Esophagus mucosa (tissue), 1 donor: ENCODE data around the gene RCAN1. TPM values are rescaled to one million over a fixed set of nuclear protein-coding genes. Genes with fewer than 3 reads are reported as not detected.

Experiments used
- ATAC-seq: fragments of 200-7000 bp; cut with Tn5 transposase; one replicate; pipeline ENCODE4 v1.9.1; 2020
- total RNA-seq: library from RNA; stranded (reverse); gene quantifications from one replicate; pipeline ENCODE4 v1.2.4, GENCODE V29; 2023
- donor health status: DM: yes; HTN: yes; CAD: no.

RCAN1 gene
- total RNA-seq, 1 donor from 2014 or later: 7.5 TPM

DNA sequence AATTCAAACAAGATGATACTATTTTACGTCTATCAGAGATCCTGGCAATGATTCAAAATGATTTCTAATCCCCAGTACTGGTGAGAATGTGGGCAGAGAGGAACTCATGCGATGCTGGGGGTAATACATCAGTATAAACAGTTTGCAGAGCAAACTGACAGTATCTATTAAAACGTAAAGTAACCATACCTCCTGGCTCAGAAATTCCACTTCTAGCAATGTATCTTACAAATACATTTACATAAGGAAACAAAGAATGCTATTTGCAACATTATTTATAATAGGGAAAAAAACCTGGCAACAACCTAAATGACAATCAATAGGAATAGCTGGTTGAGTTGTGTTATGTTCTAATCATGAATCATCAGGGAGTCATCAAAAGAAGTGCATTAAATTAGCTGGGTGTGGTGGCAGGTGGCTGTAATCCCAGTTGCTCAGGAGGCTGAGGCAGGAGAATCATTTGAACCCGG lies 15.9 kb downstream of the RCAN1 start:
- ATAC-seq: peak; percentile 61

DNA sequence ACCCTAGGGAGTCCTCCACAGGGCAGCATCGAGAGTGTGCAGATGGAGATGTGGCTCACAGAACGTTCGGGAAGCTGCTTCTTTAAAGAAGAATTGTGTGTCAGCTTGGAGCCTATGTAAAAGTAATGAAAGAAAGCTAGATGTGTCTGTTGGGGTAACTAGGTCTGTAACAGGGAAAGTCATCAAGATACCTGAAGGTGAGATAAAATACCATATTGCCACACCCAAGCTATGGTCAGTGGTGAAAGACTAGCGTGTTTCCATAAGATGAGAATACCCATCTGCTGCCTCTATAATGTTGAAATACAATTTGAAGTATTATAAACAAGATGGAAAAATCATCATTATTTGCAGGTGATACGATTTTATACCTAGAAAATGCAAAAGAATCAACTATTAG lies 17.5 kb downstream of the RCAN1 start:
- no peak for ATAC-seq

DNA sequence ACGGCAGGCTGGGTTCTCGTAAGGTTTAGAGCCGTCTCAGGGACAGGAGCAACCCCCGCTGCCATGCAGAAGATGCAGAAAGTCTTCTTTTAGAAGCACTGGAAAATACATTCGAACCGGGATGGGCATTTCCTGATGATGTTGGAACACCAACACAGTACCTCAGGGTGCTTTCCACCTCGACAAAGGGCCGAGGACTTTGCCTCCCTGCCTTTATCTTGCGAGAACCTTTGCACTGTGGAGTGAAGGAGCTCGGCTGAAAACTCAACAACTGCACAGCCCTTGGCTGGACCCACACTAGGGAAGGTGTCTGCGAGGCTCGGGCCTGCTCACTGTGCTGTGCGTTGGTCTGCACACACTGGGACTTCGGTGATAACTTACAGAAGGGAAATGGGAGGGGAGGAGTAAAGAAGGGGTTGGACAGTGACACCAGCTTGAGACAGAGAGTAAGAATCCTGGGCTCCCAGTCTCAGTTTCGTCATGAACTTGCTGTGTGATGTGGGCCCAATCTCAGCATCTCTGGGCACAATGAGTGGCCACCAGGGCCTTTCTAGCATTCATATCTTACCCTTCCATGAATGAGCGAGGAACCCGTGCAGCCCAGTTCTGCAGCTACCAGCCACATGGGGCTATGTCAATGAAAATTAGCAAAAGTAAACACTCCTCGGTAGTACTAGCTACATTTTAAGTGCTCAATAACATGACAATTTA lies 18.2 kb downstream of the RCAN1 start:
- ATAC-seq: no peak

DNA sequence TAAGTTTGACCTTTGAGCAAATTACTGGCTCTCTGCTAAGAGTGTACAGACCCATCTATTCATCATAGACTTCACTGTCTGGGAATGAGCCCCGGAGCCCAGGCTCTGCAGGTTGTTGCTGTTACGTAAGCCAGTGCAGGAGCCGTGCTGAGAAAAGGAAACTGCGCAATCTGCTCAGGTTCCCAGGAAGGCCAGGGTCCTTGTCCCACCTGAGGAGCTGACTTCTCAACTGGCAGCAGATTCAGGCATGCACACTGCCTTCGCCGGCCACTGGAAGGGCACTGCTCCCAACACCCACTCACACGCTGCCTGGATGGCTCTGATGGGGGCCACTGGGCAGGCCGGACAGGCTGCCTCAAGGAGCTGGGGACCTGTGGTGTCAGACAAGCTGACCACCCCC lies 19.5 kb downstream of the RCAN1 start:
- ATAC-seq: no peak

DNA sequence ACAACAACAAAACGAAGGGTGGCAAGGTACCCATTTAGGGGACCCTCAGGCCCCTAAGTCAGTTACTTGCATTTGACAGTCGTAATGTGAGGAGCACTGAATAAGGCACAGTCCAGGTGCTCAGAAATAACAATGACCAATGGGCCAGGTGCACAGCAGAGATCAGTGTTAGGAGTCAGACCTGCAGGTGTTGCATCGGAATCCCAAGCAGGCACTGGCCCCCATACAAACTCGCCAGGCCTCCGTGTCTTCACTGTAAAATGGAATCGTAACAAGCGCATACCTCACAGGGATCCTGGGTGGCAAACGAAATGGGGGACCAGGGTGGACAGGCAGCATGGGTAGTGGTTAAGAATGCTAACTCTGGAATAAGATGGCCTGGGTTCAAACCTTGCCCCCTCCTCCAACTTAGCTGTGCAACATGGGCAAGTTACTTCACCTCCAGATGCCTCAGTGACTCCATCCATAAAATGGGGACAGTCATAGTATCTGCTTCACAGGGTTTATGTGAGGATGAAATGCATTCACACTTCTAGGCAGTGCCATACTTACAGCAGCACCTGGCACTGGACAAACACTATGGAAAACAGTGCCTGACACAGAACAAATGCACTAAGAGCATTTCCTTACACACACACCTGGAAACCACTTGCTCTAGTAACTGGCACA lies 20.2 kb downstream of the RCAN1 start:
- no peak for ATAC-seq

DNA sequence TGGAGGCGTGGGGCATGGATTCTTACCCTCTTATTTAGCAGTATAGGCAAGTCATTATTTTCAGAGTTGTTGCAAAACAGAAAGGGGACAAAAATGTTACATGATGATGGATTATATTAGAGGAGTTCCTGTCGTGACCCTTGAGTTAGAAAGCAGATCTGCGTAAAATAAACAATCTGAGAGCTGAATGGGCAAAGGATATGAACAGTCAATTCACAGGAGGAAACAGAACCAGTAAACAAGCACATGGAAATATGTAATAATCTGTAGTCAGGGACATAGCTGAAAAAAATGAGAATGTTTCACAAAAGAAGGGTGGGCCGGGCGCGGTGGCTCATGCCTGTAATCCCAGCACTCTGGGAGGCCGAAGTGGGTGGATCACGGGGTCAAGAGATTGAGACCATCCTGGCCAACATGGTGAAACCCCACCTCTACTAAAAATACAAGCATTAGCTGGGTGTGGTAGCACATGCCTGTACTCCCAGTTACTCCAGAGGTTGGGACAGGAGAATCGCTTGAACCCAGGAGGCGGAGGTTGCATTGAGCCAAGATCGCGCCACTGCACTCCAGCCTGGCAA lies 20.9 kb downstream of the RCAN1 start:
- no peak for ATAC-seq

DNA sequence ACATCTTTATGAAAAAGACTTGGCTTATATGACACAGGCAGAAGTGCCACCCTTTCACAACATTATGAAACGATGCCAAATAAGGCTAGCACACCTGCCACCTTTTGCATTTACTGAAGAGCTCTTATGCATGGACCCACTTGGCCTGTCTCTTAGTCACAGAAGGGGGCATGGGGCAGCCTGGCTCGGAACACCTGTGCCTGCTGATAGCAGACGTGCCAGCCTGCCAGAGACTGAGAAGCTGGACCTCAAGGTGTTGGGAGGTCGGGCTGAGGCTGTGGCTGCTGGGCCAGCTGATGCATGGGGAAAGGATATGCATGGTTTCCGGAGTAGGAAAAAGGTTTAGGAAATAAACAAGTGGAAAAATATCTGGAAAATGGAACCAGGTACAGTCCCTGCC lies 21.5 kb downstream of the RCAN1 start:
- ATAC-seq: no peak

DNA sequence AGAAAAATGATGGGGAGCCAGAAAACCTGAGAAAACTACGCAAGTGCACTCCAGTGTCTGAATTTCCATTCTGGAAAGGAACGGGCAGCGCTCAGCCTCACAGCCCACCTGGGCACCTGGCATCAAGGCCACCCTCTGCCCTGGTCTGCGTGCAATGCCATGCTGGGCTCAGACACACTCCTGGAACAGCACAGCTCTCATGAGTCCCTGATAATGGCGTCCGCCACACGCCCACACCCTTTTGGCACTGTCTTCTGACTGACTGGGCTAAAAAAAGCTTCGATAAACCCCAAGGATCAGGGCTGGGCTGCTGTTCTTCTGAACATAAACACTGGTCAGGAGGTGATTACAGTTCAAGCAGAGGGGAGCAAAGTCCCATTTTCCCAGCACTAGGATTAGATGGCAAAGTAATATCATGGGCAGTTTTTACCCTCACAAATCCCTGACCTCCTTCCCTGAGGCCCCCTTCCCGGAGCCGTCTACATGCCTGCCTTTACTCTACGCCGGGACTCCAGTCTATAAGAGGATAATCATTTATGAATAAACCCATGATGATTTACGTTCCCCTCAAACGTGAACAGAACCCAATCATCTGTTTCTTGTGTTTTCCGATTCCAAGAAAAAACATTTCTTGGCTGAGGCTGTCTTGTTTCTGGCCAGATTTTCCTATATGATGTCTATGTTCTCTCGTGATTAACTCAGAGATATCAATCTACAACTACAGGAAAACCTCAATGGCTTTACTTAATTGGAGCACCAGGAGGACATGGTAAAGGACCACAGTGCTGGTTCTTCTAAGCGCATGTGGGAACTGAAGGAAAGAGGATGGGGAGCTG lies 22.6 kb downstream of the RCAN1 start:
- no peak for ATAC-seq

DNA sequence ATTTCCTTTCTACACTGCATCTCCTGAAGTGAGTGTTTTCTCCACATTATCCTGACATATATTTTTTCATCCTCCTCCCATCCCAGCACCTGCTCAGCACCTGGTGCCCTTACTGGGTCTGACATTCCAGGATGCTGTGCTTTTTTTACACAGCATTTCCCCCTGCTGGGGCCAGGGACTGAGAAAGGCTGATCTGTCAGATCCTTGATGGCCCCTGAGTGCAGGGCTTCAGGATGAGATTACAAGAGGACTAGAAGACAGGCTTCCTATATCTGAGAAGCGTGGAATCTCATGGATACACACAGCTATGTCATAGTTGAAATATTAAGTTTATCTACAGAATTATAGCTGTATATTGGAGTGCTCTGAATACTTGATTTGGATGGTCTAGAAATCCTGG lies 24.4 kb downstream of the RCAN1 start:
- no peak for ATAC-seq

DNA sequence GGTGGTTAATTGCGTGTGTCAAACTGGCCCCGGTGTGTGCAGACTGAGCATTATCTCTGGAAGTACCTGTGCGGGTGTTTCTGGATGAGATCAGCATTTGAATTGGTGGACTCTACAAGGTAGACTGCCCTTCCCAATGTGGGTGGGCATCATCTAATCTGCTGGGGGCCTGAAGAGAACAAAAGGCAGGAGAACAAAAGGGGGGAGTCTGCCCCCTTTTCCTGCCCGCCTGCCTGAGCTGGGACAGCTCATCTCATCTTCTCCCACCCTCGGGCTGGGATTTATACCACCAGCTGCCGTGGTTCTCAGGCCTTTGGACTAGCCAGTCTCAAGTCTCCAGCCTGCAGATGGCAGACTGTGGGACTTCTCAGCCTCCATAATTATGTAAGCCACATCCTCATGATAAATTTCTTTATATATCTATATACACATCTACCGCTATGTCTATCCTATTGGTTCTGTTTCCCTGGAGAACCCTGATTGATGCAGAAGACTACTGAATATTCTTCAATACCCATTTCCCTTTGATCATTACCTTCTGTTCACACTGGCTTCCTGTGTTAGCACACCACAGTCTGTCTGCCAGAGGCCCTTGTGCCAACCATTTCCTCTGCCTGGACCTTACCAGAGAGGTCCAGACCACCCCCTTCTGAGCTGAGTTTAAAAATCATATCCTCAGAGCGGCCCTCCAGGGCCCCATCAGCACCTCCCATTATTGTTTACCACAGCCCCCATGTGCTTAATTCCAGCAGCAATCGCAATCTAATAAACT lies 25.2 kb downstream of the RCAN1 start:
- ATAC-seq: no peak

DNA sequence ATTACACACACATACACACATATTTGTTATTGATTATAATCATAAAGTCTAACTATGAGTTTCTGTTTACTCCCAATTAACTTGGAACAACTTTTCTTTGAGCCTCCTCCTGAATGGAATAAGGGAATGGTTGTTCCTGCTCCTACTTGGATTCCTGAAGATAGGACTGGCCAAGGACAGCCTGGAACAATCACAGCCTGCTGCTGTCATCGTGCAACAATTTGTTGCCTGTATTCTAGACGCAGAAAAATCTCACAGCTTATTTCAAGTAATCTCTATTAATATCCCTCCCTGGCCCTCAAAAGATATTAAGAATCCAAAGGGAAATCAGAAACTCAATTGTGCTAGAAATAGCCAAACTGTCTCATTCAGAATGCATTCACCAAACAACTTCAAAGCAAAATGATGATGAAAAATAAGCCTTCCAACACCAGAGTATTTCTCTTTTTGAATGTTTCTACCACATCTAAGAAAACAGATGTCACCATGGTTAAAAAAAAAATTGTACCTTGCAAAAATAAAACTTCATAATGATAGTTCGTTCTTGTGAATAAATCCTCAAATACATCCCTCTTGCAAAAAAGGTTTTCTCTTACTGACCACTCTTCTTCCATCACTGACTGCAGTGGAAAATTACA lies 30.9 kb downstream of the RCAN1 start:
- ATAC-seq: no peak

DNA sequence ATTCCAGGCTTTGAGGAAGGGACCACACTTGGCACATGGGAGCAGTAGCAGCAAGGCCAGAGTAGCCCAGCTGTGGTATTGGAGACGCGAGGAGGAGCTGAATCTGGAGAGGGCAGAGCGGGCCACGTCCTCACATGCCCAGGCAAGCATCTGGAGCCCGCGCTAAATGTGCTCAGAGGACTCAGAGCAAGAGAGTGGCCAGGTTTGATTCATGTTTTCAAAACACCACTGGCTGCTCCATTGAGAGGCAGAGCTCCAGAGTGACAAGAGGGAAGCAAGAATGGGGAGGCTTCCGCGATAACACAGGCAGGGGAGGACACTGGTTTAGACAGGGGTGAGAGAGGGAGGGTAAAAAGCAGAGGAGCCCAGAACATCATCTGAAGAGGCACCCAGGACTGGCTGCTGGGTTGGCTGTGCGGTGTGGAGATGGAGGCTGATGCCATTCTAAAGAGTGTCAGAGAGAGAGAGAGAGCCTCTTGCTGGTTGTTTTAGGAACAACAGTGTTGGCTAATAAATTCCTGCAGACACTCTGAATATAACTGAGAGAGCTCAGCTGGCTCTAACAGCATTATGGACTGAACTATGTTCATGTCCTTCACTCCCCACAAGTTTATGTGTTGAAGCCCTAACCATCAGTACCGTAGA lies 32.3 kb downstream of the RCAN1 start:
- ATAC-seq: peak; percentile 65

DNA sequence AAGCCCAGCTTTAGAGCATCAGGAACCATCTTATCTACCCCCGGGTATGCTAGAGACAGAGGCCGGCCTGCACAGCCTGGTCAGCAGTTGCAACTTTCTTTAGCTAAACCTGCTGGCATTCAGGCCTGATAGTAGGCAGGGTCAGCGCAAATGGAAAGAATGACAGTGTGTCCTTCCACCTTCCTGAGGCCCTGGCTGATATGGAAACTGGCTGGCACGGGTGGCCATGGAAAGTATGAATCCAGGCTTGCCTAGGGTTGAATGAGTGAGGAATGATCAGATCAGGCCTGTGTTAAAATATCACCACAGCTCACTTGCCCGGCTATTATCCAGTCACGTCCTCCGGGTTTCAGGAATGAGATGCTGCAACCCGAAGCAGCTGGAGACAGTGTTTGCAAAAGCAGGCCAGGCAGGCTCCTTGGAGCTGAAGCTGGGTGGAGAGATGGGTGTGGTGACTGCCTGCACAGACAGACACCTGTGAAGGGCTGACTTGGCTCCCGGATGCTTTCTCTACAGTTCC lies 34.7 kb downstream of the RCAN1 start:
- peak; percentile 90 for ATAC-seq

DNA sequence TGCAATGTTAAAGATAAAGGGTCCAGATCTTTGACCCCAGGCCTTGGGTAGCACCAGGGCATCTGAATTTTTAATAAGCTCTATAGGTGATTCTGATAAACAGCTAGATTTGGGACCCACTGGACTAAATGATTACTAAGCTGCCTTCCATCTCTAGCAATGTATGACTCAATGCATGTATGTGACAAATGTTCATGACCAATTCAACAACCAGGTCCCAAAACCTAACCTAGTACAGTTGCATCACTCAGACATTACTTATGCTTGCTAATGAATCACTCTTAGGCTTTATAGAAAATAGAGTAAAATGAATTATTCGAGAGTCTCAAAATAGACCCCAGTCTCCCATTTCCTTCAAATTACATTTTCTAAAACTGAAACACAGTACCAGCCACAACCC lies 35.5 kb downstream of the RCAN1 start:
- ATAC-seq: peak; percentile 66

DNA sequence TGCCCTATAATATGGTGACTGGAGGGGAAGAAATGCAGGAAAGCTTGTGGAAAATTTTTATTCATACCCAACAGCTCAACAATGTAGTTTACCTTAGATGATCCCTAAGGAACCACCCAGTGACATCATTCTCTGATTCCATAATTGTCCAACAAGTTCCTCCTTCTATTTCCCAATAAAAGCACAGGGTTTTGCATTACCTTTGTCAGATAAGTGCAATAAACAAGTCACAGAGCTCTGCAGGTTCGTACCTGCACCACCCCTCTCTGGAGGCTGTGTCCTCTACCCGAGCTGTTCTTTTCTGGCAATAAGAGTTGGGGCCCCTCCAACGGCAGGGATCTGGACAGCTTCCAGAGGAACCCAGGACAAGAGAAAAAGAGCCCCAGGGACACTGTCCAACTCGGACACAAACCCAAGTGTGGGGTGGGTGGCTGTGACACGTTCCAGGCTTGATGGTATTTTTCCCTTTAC lies 38.8 kb downstream of the RCAN1 start:
- peak; percentile 63 for ATAC-seq

DNA sequence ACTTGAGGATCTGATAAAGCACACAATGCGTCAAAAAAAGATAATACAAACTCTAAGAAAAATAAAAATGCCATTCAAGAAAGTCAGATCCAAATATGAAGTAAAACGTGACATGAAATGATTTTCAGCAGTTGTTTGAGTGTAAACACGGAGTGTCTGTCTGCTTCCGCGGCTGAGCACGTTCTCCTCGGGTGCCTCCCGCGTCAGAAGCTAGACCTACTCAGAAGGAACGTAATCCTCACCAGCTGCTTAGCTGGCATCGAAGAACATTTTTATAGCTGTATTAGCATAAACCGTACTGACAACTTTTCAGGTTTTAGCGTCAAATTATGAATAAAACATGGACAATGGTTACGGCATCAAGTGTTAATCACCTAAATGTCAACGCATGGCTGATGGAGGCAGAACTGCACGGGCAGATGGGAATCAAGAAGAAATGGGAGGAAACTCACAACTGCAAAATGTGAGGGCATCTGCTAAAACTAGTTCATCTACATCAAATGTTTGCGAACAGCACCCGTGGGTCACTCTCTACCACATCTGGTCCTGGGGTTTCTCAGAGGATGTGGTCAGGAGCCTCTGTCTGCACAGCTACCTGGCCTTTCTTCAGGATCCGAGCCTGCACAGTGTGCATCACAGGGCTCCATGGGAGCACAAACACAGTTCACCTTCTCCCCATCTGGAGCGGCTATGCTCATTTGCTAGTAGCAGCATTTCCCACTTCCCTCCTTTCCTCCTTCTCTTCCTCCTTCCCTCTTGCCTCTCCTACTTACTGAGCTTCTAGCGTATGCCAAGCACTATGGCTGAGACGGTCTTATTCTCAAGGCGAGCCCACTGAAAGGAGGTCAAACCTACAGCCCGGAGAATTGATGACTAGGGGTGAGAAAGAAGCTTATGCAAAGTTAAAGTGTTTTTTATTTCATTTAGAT lies 40.0 kb downstream of the RCAN1 start:
- ATAC-seq: no peak

DNA sequence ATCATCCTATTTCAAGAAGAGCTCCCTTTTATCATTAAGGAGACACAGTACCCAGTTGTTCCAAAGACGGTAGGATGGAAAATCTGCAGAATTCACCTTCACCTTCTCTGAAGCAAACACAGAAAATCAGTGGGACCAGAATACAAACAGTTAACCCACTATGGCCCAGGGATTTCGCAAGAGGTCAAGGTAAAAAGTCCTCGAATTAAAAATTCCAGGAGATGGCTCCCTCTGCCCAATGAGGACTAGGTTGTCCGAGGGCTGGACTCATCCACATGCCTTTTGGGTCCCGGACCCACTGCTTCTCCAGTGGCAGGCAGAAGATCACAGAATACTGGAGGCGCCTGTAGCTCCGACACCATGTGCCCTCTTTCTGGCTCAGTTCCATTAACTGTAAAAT lies 42.9 kb downstream of the RCAN1 start:
- ATAC-seq: no peak

DNA sequence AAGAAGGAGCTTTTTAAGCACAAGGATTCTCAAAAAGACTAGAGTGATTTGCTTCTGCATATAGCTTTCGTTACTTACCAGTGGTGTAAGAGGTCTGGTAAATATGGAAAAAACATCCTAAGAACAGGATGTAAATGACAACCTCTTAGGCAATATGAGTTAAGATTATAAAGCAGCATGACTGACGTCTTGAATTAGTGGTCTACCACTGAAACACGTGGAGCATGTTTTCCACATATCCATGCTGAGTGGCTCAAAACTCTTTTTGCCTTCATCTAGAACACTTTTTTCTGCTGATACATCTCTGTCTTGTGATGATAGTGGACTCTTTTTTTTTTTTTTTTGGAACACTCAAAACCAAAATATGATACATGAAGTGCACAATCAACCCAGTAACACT lies 44.6 kb downstream of the RCAN1 start:
- ATAC-seq: no peak

DNA sequence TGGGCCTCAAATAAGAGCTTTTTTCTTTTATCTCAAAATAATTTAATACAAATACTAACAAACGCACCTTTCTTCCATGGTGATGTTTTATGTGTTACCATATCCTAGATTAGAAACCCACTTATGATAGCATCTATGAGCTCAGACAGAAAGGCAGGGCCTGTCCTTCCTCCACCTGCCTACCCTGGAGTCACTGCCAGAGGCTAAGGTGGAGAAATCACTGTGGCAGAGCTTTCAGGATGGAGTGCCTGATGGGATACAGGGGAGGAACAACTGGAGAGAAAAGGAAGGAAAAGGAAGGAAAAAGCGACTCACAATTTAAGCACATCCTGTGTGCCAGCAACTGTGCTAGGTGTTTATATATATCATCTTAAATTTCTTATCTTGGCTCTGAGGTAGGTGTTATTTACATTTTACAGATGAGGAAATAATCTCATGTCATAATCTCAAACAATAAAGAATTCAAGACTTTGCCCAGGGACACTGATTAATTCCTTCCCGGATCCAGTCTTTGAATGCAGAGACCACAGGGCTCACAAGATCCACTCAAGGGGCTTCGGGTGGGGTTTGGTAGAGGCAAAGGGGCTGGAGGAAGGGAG lies 45.4 kb downstream of the RCAN1 start:
- no peak for ATAC-seq
